ENCODE results near the gene AEBP2.

DNA sequence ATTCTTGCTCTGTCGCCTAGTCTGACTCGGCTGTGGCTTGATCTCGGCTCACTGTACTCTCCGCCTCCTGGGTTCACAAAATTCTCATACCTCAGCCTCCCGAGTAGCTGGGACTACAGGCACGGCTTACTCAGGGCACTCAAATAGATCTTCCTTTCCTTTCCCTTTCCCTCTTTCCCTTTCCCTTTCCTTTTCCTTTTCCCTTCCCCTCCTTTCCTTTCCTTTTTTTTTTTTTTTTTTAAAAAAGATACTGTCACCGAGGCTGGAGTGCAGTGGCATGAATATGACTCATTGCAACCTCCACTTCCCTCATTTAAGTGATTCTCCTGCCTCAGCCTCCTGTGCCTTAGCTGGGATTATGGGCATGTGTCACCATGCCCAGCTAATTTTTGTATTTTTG, 86.0 kb downstream of the AEBP2 start:
- TF ChIP-seq, protein P1, sequence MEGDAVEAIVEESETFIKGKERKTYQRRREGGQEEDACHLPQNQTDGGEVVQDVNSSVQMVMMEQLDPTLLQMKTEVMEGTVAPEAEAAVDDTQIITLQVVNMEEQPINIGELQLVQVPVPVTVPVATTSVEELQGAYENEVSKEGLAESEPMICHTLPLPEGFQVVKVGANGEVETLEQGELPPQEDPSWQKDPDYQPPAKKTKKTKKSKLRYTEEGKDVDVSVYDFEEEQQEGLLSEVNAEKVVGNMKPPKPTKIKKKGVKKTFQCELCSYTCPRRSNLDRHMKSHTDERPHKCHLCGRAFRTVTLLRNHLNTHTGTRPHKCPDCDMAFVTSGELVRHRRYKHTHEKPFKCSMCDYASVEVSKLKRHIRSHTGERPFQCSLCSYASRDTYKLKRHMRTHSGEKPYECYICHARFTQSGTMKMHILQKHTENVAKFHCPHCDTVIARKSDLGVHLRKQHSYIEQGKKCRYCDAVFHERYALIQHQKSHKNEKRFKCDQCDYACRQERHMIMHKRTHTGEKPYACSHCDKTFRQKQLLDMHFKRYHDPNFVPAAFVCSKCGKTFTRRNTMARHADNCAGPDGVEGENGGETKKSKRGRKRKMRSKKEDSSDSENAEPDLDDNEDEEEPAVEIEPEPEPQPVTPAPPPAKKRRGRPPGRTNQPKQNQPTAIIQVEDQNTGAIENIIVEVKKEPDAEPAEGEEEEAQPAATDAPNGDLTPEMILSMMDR (IDR thresholded peaks at IDR 0.05; ENCODE audit: insufficient read depth, low read length, poor library complexity, severe bottlenecking) = no peak
- TF ChIP-seq EZH2phosphoT487 (conservative IDR thresholded peaks at IDR 0.05; ENCODE audit: low read length) = no peak
